ENCODE measurements around the gene RUFY4.
A peak's percentile ranks its signal among the peaks of the same experiment; 100 is the strongest.

Gene RUFY4

DNA sequence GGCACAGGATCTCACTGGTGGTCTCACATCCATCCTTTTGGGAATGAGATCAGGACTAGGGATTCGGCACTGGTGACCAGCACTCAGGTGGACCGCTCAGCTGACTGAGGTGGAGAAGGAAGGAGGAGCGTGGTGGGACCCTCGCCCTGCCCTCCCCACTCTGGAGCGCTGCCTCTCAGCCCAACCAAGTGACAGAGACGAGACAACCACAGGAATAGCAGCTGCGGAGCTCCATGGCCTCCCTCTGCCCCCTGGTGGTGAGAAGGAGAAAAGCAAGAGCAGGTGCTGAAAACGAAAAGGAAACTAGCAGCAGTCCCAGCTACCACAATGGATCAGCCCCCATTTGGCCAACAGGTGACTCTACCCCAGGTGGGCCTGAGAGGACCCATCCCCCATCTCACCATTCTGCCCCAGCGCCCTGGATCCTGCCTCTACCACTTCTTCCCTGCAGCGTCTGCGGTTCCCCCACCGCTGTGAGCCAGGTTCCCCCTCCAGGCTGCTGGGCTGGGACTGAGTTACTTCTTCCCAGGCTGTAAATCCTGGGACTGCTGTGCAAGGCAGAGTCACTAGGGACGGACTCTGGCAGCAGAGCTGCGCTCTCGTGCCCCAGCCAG, at the start of gene RUFY4:
TSS of gene RUFY4 (plus strand) at position 533 of the 614 bp plus-strand sequence. CDS start 1,353 bp downstream, outside the sequence.
- DNase-seq, result peak; percentile 80

- DNase-seq, result no peak
These were observed 49.5 kb upstream of the RUFY4 start for GRCh38 chr2:218019411-218020060.

GRCh38 chr2:218020281-218020680, 48.8 kb upstream of the RUFY4 start:
- DNase-seq, result no peak

DNA sequence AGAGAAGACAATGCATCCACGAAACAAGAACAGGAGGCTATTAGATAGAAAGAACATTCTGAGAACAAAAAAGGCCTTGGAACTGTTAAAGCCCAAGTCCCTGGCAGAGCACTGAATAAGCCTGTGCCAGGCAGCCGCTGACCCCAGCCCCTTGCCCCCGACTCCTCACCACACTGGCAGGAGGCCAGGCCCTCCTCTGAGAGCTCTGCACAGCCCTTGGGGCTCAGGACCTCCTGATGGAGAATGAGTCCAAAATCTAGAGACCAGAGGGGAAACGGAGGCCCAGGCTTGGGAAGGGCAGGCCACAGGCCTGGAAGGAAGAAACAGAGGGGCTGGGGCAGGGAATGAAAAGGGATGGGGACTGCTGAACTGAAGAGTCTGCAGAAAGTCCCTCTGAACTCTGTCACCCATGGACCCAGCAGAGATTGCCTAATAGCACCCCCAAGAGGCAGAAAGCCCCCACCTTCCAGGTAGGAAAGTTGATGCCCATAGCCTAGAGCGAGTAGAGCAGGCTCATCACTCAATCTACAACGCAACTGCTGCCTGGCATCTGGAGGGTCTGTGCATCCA, 48.0 kb upstream of the RUFY4 start:
- no peak for DNase-seq

GRCh38 chr2:218021536-218022071, 47.4 kb upstream of the RUFY4 start:
- no peak for DNase-seq

GRCh38 chr2:218022131-218022850, 46.8 kb upstream of the RUFY4 start:
- no peak for DNase-seq

- DNase-seq, result no peak
These were observed 46.1 kb upstream of the RUFY4 start for GRCh38 chr2:218022851-218023530.

GRCh38 chr2:218023636-218024035, 45.4 kb upstream of the RUFY4 start:
- no peak for DNase-seq

DNA sequence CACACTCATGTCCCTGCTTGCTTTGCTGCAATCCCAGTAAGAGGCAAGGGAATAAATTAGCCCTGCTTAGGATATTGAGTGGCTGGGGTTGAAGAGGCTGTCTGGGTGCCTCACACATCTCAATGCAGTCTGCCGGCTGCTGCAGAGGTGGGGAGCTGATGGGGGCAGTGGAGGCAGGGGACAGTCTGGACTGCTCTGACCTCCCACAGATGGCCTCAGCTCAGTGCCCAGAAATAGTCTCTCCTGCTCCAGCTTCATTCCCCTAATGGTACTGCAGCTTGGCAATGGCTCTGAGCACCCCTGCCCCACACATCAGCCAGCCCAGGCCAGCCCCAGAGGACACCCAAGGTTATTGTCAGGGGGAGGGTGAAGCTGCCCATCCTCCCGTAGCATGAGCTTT, 44.7 kb upstream of the RUFY4 start:
- DNase-seq, result no peak

DNA sequence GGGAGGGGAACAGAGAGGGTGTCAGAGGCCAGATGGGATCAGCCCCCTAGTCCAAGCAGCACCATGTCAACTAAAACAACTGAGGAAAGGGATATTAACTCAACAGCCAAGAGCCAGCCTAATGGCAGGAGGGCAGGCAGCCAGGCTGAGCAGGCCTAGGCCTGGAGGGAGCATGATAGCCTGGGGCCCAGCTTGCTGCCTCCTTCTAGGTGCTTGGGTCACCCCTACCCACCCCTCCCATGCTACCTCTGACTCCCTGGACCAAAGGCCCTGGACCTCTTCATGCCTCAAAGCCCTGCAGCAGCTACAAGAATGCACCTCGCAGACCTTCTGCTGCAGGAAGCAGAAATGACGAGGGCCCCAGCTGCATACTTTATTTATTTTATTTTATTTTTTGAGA, 44.2 kb upstream of the RUFY4 start:
- no peak for DNase-seq

DNA sequence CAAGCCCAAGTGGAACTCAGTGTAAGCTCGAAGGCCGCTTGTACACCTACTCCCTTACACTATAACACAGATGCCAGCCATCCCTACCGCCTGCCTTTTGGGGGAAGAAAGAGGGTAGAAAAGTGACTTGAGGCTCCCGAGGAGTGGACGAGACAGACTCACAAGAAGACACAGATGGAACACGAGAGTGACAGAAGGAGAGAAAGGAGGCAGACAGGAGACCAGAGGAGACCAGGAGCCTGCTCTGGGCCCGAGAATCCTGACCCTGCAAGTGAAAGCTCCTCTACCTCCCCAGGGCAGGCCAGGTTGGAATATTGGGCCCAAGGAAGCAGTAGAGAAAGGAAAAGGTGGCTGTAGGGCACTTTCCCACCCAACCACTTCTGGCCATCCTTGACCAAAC, 42.8 kb upstream of the RUFY4 start:
- DNase-seq, result no peak

DNA sequence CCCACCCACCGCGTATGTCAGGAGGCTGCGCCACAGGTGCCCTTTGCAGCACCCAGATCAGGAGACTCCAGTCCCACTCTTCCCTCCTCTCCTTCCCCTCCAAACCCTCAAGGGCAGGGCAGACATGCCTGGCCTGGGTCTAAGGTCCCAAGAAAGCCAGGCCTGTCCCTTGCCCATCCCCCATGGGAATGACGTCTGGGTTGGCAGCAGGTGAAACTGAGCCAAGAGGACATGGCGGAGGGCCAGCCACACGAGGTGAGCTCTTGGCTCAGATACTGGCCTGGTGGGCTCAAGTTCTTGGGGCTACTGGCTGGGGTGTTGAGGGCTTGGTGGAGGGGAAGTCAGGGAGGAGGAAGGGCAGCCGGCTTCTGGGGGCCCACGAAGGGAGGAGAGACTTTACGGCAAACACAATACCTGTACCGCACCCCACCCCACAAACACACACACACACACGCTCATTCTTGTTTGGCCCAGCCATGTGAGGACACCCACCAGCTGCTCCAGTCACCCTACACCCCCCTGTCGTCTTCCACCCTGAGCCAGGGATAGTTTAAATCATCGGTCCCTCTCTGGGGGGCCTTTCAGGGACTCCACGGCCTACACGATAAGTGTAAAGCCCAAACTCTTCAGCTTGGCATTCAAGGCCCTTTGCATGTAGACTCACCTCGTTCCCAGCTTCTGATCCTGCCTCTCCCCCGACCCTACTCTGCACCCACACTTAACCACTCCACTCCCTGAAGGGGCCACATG, 42.2 kb upstream of the RUFY4 start:
- no peak for DNase-seq

GRCh38 chr2:218027426-218028188, 41.4 kb upstream of the RUFY4 start:
- no peak for DNase-seq

- no peak for DNase-seq
These were observed 40.9 kb upstream of the RUFY4 start for GRCh38 chr2:218028189-218028495.

DNA sequence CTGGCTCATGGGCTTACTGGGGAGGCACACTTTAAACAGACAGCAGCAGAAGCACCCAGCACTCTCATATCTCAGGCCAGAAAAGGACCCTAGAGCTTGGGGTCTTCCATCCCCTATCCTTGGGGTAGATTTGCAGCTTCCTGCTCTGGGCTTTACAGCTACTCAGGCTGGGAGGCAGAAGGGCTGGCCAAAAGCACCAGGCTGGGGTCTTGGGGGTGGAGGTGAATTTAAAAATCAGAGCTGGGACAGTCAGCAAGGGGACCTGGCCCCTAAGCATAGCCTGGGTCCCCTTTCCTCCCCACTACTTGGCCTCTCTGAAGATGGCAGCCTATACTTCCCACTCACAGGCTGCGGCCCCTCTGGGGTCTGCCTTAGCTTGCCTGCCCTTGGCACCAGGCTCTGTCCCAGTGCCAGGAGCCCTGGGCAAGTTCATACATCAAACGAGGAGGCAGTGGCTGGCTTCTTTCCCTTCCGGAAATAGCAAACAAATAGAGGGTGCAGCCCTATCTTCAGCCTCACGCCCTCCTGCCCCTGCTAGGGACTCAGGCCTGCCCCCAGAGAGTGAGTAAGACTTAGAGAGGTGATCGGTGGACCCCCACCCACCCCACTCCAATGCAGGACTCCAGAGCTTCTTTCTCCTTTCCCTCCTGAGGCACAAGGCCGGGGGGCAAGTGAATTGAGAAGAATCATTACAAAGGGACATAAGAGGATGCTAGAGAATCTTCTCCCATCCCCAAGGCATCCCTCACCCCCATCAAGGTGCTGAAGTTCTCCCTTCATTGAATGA, 40.3 kb upstream of the RUFY4 start:
- no peak for DNase-seq

DNA sequence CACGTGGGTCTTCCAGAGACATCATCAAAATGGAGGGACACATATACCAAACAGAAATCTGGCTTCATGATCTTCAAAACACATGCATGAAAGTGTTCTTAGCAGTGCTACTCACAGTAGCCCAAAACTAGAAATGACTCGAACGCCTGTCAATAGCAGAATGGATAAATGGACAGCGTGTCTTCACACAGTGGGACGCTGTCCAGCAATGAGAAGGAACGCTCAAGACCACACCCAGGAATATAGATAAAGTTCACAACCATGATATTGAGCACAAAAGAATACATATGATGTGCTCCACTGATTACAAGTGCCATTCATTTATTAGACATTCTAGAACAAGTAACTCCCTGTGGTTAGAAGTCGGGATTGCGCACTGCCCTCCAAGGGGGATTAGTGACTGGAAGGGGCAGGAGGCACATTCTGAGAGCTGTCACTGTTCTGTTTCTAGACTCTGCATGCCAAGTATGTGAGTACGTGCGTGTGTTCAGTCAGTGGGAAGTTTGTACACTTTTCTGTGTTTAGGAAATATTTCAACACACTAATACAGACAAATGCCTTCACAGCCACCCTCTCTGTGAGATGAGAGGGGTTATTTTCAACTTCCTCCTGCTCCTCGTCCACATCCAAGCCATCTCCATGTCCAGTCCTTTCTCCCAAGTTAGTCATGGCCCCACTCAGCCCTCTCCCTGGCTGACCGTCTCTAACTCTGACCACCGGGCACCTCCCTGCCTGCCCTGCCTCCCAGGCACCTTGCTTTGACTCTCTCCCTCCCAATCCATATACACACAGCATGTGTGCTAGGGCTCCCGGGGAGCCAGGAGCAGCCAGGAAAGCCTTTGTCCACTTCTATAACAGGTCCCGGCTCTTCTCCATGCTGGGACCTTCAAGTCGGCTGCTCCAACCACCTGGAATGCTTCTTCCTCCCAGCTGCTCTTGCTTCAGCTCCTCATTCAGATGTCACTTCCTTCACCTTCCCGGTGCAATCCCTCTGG, 39.4 kb upstream of the RUFY4 start:
- DNase-seq, result no peak

GRCh38 chr2:218030409-218031195, 38.5 kb upstream of the RUFY4 start:
- no peak for DNase-seq

DNA sequence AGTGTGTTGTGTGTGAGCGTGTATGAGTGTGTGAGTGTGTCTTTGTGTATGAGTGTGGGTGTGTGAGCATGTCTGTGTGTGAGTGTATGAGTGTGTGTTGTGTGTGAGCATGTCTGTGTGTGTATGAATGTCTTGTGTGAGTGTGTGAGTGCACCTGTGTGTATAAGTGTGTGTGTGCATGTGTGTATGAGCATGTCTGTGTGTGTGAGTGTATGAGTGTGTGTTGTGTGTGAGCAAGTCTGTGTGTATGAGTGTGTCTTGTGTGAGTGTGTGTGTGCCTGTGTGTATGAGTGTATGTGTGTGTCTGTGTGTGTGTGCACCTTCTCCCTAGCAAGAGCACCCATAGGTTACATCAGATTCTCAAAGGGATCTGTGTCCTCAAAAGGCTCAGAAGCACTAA, 37.8 kb upstream of the RUFY4 start:
- DNase-seq, result no peak
